ENCODE results near the gene DLGAP5.
A peak's percentile ranks its signal among the peaks of the same experiment; 100 is the strongest.

The DLGAP5 gene

DNA sequence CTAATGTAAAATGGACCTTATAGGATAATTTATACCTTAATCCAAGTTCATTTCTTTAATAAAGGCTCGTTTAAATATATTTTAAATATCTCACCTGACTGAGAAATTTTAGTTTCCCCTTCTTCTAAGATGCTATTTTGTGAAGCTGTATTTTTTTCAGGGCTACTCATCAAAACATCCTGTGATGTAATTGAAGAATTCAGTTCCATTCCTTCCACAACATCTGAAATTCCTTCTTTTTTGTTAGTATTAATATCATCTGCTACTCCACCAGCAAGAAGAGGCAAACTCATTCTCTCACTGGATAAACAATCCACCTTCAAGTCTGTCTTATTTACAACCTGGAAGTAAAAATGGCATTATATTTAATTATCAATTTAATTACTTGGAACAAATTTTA, 39.8 kb downstream of the DLGAP5 start:
- no peaks in the 10 kb centered on the region for H3K36me3 Mint-ChIP-seq
- H3K4me3 Mint-ChIP-seq = no peak overlapping the region
- H3K9me3 Mint-ChIP-seq (ENCODE audit: low read depth) = no peaks in the 10 kb centered on the region
- no peak overlapping the region for H3K27ac Mint-ChIP-seq
- no peaks in the 10 kb centered on the region for H3K27me3 Mint-ChIP-seq
- H3K4me1 Mint-ChIP-seq (ENCODE audit: low read depth) = no peaks in the 10 kb centered on the region

DNA sequence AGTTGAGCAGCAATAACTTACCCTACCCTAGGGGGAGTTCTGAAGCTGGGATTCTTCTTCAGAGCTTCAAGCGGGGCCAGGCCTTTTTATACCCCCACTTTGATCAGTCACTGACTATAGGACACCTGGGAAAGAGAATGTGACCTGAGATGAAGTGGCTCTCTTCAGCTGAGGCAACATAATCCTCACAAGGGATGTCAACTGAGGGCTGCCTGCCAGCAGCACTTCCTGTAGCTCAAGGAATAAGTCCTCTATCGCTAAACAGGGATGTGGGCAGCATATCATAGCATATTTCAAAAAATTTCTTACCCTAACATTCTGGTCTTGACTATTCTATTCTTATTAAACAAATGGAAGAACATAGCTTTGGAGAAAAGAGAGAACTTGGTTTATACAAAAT, 45.0 kb downstream of the DLGAP5 start:
- Mint-ChIP-seq H3K36me3 (no peaks in the 10 kb centered on the region), H3K27ac (no peak overlapping the region), H3K27me3 (peaks cover 2% of the 10 kb centered on the region), H3K4me3 (no peak overlapping the region), H3K9me3 (ENCODE audit: low read depth) (no peaks in the 10 kb centered on the region), H3K4me1 (ENCODE audit: low read depth) (peaks cover 3% of the 10 kb centered on the region)

DNA sequence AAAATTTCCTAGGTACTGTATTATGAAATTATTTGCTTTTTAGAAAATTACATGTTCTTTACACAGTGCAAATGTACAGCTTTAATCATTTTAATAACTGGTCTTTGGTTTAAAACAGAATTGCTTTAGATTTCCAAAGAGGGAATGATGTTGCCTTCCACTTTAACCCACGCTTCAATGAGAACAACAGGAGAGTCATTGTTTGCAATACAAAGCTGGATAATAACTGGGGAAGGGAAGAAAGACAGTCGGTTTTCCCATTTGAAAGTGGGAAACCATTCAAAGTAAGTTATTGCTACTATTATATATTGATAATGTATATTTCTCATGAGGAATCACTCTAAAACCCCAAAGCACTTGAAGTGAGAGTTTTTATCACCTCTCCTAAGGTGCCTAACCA, 48.9 kb downstream of the DLGAP5 start:
- no peak overlapping the region for H3K4me3 Mint-ChIP-seq
- no peaks in the 10 kb centered on the region for H3K9me3 Mint-ChIP-seq (ENCODE audit: low read depth)
- H3K4me1 Mint-ChIP-seq (ENCODE audit: low read depth) = peaks cover 3% of the 10 kb centered on the region
- H3K36me3 Mint-ChIP-seq = no peaks in the 10 kb centered on the region
- peaks cover 2% of the 10 kb centered on the region for H3K27me3 Mint-ChIP-seq
- no peak overlapping the region for H3K27ac Mint-ChIP-seq

DNA sequence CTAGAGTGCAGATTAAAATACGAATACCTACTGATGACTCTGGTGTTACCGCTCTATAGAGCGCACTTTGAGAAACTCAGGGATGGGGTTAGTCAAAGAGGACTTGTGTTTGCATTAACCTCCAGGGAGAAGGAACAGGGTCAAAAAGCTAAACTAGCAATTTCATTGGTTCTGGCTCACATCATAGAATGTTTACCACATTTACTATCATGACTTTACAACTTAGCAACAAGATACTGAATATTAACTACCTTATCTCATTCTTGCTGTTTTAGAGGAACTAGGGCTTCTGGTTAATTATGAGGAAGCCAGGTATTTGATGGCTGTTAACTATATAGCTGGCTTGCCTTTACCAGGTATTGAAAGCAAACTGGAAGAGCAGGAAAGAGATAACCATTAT, 49.6 kb downstream of the DLGAP5 start:
- Mint-ChIP-seq H3K27me3 (peaks cover 2% of the 10 kb centered on the region), H3K27ac (no peak overlapping the region), H3K4me3 (no peak overlapping the region), H3K4me1 (ENCODE audit: low read depth) (peaks cover 3% of the 10 kb centered on the region), H3K9me3 (ENCODE audit: low read depth) (no peaks in the 10 kb centered on the region), H3K36me3 (no peaks in the 10 kb centered on the region)

DNA sequence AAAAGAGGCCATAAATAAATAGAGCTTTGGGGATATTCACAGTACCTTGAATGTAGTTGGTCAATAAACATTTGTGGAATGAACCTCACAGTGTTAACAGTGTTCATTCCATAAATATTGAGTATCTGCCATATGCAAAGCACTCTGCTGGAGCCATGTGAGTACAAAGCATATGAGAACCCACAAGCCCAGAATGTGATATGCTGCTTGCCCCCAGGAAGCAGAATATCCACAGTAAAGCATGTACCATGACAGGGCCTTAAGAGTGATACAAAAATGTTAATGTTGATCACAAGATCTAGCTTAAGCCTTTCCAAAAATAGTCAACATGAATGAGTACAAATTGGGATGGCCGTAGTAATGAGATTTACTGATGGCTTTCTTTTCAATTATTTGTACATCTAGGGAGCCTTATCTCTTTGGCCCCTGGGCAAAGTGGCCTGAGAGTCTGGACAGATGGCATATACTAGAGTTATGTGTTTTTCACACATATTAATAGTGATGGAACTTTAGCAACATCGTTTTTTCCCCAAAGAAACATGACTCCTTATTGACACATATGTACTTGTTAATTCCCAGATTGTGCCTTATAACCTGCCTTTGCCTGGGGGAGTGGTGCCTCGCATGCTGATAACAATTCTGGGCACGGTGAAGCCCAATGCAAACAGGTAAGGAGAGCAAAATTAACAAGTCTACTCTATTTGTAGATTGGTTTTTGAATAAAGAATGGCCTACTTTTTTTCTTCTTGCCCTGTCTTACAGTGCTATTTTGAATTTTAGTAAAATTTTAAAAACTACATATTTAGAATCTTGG, 51.5 kb downstream of the DLGAP5 start:
- Mint-ChIP-seq H3K27ac (no peak overlapping the region), H3K4me1 (ENCODE audit: low read depth) (peaks cover 3% of the 10 kb centered on the region), H3K27me3 (peaks cover 2% of the 10 kb centered on the region), H3K4me3 (no peak overlapping the region), H3K9me3 (ENCODE audit: low read depth) (no peaks in the 10 kb centered on the region), H3K36me3 (no peaks in the 10 kb centered on the region)

DNA sequence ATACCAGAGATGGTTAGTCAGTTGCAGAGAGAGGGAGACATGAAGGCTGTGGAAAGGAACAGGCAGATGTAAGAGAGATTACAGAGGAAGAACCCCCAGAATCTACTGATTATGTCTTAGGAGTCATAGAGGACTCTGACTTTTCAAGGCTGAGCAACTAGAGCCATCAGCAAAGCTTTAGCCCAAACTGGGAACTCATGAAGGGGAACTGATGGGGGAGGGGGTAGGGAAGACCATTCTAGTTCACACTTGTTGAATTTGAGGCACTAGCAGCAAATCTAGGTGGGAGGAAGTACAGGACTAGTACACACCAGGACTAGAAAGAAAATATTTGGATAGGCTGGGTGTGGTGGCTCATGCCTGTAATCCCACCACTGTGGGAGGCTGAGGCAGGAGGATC, 52.2 kb downstream of the DLGAP5 start:
- Mint-ChIP-seq H3K9me3 (ENCODE audit: low read depth) (no peaks in the 10 kb centered on the region), H3K4me1 (ENCODE audit: low read depth) (peaks cover 3% of the 10 kb centered on the region), H3K36me3 (no peaks in the 10 kb centered on the region), H3K4me3 (no peak overlapping the region), H3K27ac (no peak overlapping the region), H3K27me3 (peaks cover 2% of the 10 kb centered on the region)

DNA sequence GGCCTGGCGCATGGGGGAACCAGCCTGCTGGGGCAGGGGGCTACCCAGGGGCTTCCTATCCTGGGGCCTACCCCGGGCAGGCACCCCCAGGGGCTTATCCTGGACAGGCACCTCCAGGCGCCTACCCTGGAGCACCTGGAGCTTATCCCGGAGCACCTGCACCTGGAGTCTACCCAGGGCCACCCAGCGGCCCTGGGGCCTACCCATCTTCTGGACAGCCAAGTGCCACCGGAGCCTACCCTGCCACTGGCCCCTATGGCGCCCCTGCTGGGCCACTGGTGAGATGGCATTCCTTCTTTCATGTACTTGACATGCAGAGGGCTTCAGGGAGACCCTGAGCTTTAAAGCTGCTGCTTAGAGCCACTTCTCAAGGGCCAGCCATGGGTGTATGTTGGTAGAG, 53.3 kb downstream of the DLGAP5 start:
- H3K4me1 Mint-ChIP-seq (ENCODE audit: low read depth) = no peaks in the 10 kb centered on the region
- H3K4me3 Mint-ChIP-seq = no peak overlapping the region
- H3K27ac Mint-ChIP-seq = no peak overlapping the region
- H3K27me3 Mint-ChIP-seq = no peaks in the 10 kb centered on the region
- H3K9me3 Mint-ChIP-seq (ENCODE audit: low read depth) = no peaks in the 10 kb centered on the region
- no peaks in the 10 kb centered on the region for H3K36me3 Mint-ChIP-seq

DNA sequence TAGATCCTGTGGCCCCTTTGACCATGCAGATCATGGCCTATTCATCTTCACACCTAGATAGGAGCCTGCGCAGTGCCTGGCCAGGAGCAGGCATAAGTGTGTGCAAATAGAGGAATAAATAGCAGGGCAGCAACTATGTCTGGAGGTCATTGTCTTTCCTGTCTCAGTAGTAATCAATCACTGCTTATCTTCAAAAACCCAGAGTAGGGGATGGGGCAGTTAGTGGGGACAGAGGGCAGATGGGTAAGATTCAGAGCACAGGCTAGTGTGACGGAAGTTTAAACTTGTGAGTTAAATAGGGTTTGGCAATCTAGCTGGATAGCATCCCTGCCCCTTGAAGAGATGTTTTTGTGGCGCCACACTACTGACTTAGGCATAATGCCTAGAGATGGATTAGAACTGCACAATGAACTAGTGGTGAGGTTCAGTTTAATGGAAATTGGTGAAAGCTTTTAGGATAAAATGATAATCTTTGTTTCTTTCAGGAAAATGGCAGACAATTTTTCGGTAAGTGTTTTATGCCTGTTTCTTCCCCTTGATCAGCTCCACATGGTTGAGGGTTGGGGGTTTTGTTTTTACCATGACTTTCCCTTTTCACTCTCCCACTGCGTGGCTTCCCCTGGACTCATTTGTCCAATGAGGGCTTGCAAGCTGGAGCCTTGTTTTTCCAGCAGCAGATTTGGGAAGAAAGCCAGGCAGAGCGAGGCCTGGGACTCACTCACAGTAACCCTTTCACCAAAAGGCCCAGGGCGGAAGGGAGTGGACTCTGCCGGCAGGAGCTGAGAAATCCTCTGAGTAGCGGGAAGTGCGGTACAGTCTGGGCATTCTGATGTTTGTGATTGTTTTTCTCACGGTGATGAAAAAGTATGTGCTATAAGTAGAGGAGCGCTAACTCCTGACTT, 54.2 kb downstream of the DLGAP5 start:
- Mint-ChIP-seq H3K4me1 (ENCODE audit: low read depth) (no peaks in the 10 kb centered on the region), H3K4me3 (no peak overlapping the region), H3K36me3 (no peaks in the 10 kb centered on the region), H3K27me3 (no peaks in the 10 kb centered on the region), H3K27ac (no peak overlapping the region), H3K9me3 (ENCODE audit: low read depth) (no peaks in the 10 kb centered on the region)

DNA sequence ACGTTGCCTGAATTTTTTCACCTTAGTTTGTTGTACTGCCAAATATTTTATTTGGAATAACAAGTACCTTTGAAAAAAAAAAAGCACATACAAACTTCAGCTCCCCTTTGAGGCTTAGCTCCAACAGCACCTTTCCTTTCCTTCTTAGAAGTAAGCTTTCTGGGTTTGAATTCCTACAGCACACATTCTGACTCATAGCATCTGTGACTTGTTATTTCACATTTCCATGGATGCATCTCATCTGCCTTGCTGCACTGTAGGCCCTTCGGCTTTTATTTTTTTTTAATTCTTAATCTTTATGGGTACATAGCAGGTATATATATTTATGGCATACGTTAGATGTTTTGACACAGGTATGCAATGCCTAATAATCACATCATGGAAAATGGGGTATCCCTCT, 55.1 kb downstream of the DLGAP5 start:
- H3K4me1 Mint-ChIP-seq (ENCODE audit: low read depth) = no peaks in the 10 kb centered on the region
- H3K9me3 Mint-ChIP-seq (ENCODE audit: low read depth) = no peaks in the 10 kb centered on the region
- no peak overlapping the region for H3K4me3 Mint-ChIP-seq
- no peak overlapping the region for H3K27ac Mint-ChIP-seq
- no peaks in the 10 kb centered on the region for H3K27me3 Mint-ChIP-seq
- H3K36me3 Mint-ChIP-seq = no peaks in the 10 kb centered on the region

DNA sequence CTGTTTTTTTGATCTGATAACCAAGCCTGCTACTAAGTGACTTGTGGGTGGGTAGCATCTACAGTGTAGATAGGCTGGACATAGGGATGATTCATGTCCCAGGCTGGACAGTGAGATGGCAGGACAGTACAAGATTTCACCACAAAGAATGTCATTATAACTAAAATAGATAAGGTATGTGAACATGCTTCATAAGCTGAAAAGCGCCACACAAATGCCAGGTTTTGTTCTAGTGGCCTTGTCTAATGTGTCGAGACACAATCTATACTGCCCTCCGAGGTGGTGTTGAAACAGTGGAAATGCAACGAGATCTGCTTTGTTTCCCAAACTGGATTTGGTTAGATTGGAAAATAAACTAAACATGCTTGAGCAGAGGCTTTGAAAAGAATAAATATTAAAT, 58.0 kb downstream of the DLGAP5 start:
- Mint-ChIP-seq H3K4me1 (ENCODE audit: low read depth) (peaks cover 6% of the 10 kb centered on the region), H3K4me3 (no peak overlapping the region), H3K9me3 (ENCODE audit: low read depth) (no peaks in the 10 kb centered on the region), H3K27ac (no peak overlapping the region), H3K36me3 (no peaks in the 10 kb centered on the region), H3K27me3 (peaks cover 9% of the 10 kb centered on the region)

DNA sequence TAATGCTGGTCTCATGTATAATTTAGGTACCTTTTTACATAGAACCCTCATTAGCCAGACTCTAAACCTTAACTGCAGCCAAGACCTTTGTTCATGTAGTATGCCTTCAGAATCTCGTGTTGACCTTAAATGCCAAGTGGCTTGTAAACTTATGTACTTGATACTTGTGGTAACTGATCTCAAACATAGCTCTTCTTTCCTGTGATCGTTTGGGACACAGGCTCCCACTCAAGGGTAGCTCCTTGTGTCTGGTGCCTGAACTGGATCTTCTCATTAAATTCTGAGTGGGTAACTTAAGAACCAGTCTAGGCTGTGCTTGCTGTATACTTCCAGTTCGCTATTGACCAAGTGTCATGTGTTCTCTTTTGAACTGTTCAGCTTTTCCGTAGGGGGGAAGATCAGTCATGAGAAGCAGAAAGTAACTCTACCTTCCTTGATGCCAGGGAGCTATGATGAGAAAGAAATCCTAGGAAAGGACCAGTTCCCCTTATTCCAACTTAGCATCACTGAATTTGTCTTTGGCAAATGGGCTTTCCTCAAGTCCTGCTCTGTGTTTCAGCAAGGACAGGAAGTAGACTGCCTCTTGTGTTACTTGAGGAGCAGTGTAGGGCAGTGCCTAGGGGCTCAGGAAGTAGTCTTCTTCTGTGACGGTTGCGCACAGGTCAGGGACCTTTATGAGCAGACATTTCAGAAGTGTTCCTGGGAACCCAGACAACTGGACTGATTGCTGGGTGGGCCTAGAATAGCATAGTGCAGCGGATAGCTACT, 59.8 kb downstream of the DLGAP5 start:
- H3K9me3 Mint-ChIP-seq (ENCODE audit: low read depth) = no peaks in the 10 kb centered on the region
- H3K4me3 Mint-ChIP-seq = no peak overlapping the region
- H3K4me1 Mint-ChIP-seq (ENCODE audit: low read depth) = peaks cover 6% of the 10 kb centered on the region
- H3K36me3 Mint-ChIP-seq = no peaks in the 10 kb centered on the region
- no peak overlapping the region for H3K27ac Mint-ChIP-seq
- peaks cover 12% of the 10 kb centered on the region for H3K27me3 Mint-ChIP-seq

DNA sequence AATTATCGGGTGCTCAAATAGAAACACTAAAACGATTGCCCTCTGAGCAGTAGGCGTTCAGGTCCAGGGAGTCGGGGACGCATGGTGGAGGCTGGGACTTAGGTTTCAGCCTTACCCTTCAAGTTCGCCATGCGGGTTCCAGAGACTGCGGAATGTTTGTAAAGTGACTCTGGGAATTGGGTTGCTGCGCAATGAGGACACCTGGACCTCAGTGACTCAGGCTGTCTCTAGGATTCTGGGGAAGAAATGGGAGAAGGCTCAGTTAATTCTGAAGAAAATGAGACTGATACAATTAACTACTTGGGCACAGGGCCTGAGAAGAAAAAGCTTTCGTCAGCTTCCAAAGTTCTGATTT, 61.2 kb downstream of the DLGAP5 start:
- no peaks in the 10 kb centered on the region for H3K36me3 Mint-ChIP-seq
- peaks cover 12% of the 10 kb centered on the region for H3K27me3 Mint-ChIP-seq
- H3K4me1 Mint-ChIP-seq (ENCODE audit: low read depth) = peaks cover 9% of the 10 kb centered on the region
- H3K27ac Mint-ChIP-seq = no peak overlapping the region
- H3K4me3 Mint-ChIP-seq = peak overlapping the region; percentile 65
- H3K9me3 Mint-ChIP-seq (ENCODE audit: low read depth) = no peaks in the 10 kb centered on the region

DNA sequence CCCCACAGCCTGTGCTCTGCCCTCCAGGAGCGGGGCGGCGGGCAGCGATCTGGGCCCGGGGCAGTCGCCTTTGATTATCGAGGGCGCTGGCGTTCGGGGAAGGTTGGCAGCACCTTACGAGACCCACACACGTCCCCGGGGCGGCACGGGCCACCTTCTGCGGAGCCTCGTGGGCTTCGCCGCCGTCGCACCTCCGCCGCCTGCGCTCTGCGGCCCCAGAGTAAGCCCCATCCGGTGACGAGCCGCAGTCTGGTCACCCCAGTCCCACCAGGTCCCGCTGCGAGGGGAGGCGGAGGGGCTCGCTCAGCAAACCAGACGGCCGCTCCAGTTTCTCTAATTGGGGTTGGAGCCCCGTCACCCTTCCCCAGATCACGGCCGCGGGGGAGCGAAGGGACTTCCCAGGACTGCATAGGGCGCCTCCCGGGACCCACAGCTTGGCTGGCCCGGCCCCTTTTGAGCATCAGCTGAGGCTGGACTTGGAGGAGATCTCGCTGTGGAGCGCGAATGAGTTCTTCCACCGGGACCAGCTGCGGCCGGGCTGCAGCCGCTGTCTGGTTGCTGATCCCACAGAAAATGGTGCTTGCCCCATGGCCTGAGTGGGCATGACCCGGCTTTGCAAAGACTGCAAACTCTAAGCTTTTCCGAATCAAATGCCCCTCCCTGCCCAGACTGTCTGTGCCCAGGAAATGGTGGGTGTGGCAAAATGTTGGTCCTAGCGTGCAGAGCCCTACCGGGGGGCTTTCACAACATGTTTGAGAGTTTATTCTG, 61.8 kb downstream of the DLGAP5 start:
- no peak overlapping the region for H3K27ac Mint-ChIP-seq
- peaks cover 9% of the 10 kb centered on the region for H3K4me1 Mint-ChIP-seq (ENCODE audit: low read depth)
- H3K36me3 Mint-ChIP-seq = no peaks in the 10 kb centered on the region
- no peaks in the 10 kb centered on the region for H3K9me3 Mint-ChIP-seq (ENCODE audit: low read depth)
- H3K27me3 Mint-ChIP-seq = peaks cover 12% of the 10 kb centered on the region
- H3K4me3 Mint-ChIP-seq = peak overlapping the region; percentile 65

DNA sequence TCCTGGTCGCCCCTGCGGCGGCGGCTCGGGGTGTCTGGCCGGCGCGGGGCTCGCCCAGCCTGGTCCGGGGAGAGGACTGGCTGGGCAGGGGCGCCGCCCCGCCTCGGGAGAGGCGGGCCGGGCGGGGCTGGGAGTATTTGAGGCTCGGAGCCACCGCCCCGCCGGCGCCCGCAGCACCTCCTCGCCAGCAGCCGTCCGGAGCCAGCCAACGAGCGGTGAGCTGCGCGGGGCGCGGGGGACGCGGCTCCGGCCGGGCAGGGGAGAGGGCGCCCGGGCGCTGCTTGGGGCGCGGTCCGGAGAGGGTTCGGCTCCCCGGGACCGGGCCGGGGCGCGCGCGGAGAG, 62.3 kb downstream of the DLGAP5 start, which contains the start of gene LGALS3:
Gene LGALS3 (plus strand): TSS at position 167 of the 342 bp plus-strand sequence. CDS start 8,122 bp downstream, outside the sequence.
- peaks cover 9% of the 10 kb centered on the region for H3K4me1 Mint-ChIP-seq (ENCODE audit: low read depth)
- H3K27me3 Mint-ChIP-seq = peaks cover 12% of the 10 kb centered on the region
- no peaks in the 10 kb centered on the region for H3K9me3 Mint-ChIP-seq (ENCODE audit: low read depth)
- no peaks in the 10 kb centered on the region for H3K36me3 Mint-ChIP-seq
- peak within 1 kb of the TSS; percentile 80 for H3K4me3 Mint-ChIP-seq
- no peak within 1 kb of the TSS for H3K27ac Mint-ChIP-seq
